ENCODE results near the gene RIMBP2.

Gene RIMBP2

DNA sequence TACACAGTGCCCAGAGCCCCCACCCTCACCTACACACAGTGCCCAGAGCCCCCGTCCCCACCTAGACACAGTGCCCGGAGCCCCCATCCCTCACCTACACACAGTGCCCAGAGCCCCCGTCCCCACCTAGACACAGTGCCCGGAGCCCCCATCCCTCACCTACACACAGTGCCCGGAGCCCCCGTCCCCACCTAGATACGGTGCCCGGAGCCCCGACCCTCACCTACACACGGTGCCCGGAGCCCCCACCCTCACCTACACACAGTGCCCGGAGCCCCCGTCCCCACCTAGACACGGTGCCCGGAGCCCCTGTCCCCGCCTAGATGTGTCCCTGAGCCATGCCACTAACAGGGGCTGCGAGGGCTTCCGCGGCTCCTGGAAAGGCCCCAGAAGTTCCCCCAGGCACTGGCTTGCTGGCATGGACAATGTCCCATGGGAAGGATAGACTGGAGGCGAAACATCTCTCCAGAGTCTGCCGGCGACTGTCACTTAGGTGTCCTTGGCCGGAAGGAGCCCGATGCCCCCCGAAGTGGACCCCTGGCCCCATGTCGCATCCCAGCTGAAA, 232.4 kb downstream of the RIMBP2 start:
- no peak for DNase-seq (ENCODE audit: low read depth)

DNA sequence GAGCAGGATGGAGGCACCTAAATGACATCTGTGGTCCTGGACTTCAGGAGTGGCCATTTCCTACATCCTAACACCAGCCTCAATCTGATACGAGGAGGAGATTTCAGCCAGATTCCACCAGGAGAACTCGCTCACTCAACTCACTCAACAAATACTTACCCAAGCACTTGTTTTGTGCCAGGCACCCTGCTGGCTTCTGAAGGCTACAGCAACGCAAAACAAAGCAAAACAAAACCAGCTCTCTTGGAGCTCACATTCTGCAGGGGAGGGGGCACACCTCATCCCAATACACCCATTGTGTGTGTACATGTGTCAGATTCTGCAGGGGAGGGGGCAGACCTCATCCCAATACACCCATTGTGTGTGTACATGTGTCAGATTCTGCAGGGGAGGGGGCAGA, 233.7 kb downstream of the RIMBP2 start:
- DNase-seq (ENCODE audit: low read depth) = no peak

DNA sequence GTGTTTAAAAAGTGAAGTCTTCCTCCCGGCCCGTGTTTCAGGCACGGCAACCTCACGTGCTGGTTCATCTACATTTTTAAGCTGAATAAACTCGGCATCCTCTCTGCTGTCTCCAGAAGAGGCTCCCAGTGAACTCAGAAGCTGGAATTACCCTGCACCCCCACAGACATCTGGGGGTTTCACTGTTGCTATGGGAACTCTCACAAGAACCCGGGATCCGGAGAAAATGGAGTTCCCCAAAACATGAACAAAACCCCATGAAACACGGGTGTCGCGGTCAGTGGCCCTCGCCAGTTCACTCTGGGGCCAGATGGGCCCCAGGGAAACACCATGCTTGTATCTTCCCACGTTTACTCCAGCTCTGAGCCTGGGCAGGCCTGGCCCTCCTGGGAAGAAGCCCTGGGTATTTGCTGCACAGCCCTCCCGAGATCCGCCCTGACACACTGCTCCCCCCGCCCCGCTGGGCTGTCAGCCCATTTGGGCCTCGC, 234.7 kb downstream of the RIMBP2 start:
- no peak for DNase-seq (ENCODE audit: low read depth)

DNA sequence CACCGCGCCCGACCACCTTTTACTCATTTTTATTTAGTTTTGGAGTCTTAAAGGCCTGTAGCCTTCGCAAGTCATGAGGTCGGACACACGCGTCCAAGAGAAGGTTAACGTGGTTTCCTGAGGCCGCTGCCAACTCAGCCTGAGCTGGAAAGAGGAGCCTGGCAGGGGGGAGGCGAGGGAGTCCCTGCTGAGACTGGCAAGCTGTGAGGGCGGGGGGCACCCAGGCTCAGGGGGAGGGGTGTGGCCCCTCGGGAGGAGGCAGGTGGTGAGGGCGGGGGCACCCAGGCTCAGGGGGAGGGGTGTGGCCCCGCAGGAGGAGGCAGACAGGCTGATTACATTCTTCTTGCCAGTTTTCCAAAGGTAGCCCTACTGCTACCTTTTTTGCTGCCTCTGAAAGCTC, 235.2 kb downstream of the RIMBP2 start:
- no peak for DNase-seq (ENCODE audit: low read depth)

DNA sequence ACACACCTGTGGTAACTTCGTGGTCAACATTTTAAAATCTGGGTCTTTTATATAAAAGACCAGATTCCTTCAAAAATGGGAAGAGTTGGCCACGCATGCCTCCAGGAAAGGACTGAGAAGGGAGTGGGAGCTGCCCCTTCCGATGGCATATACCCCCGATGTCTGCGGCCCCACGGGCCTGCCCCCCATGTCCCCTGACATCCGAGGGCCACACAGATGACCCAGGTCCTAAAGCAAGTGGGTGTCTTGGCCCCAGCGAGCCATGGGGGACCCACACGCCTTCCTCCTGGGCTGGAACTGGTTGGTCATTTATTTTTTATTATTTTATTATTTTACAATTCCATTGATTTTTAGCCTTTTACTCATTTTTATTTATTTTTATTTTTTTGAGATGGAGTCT, 235.9 kb downstream of the RIMBP2 start:
- no peak for DNase-seq (ENCODE audit: low read depth)

DNA sequence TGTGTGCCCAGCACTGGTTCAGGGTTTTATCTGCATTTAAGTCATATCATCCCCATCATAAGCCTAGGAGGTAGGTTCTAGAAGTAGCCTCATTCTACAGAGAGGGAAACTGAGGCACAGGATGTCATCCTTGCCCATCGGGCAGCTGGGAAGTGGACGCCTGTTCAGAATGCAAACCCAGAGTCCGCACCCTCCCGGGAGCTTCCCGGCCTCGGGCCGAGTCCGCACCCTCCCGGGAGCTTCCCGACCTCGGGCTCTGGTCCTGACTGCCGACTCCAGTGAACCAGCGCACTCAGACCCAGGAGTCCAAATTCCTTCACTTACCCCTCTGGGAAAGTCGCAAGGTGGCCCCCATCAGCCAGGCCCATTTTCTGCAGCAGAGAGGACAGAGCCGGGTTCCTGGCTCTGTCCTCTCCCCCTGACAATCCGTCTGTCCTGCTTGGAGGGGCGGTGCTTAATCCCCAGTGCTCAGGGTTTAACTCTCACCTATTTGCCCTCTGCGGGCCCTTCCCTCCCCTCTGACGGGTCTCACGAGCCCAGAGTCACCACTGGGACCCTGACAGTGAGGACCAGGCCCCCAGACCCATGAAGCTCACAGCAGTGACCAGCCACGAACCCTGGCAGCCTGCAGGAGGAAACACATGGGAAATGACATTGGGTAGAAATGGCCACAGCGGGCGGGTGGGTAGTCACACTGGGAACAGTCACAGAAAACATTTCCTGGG, 236.5 kb downstream of the RIMBP2 start:
- no peak for DNase-seq (ENCODE audit: low read depth)

DNA sequence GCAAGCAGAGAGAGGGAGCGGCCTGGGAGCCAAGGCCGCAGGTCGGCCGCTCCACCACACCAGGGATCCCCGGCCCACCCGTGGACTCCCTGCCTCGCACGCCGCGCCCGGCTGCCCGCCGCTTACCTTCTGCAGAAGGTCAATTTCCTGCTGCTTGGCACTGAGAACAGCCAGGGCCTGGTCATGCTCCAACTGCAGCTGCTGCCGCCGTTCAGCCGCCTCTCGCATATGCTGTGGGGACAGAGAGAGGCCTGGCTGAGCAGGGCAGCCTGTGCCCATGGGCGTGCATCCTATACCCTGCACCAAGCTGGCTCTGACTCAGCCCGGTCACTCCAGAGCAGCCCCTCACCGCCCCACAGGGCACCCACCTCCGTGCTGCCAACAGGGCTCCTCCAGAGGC, 237.3 kb downstream of the RIMBP2 start:
- no peak for DNase-seq (ENCODE audit: low read depth)

DNA sequence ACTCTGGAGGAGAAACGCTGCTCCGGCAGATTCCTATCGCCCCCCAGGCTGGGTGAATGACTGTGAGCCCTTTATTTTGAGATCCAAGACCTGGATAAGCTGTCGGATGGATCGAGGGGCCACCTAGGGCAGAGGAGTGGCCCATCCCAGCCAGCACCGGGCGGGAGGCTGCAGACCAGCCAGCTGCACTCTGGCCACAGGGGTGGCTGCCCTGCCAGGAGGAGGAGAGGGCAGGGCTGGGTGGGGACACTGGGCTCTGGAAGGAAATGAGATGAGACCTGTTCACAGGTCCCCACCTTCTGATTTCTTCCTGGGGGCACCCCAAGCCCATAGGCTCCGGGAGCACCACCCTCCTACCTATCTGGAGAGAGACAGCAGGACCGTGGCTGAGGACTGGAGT, 238.4 kb downstream of the RIMBP2 start:
- no peak for DNase-seq (ENCODE audit: low read depth)

DNA sequence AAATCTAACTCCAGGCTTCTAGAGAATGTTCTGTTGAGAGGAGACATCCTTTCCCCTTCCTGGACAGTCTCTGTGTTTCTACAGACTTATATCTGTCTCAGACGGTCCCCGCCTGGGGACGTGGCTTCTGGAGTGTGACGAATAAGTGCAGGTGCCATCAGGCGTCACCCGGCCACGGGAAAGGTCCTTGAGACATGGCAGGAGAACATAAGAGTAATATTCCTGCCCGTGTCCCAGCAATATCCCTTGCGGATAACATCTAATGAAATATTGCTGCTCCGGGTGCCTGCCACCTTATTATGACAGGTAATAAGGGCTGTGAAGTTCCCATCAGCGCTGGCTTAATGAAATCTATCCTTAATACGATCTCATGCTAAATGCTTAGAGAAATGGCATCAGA, 238.8 kb downstream of the RIMBP2 start:
- no peak for DNase-seq (ENCODE audit: low read depth)

DNA sequence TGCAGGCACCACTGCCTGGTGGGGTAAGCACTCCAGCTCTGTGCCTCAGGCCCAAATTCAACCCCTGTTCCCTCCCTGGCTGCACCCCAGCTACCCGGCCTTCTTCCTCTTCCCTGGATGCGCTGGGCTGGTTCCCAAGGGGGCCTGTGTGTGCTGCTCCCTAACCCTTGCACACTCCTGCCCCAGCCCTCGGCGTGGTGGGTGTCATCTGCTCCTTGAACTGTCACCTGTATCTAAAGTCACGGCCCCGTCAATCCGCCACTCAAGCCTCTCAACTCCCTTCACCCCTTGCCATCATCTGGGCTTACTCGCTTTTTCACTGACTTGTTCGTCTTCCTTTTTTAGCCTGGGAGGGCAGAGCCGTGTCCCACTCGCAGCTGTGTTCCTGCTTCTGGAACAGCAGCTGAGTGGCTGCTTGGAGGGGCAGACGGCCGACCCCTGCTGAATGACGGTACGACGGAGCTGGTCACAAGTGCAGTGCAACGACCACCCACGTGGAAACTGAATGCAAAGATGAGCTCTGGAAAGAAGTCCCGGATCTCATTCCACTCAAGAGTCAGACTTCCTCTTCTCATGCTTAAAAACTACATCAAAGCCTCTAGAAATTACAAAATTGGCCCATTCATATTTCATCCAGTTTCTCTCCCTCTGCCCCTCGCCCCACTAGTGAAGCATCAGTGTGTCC, 239.5 kb downstream of the RIMBP2 start:
- DNase-seq (ENCODE audit: low read depth) = no peak

DNA sequence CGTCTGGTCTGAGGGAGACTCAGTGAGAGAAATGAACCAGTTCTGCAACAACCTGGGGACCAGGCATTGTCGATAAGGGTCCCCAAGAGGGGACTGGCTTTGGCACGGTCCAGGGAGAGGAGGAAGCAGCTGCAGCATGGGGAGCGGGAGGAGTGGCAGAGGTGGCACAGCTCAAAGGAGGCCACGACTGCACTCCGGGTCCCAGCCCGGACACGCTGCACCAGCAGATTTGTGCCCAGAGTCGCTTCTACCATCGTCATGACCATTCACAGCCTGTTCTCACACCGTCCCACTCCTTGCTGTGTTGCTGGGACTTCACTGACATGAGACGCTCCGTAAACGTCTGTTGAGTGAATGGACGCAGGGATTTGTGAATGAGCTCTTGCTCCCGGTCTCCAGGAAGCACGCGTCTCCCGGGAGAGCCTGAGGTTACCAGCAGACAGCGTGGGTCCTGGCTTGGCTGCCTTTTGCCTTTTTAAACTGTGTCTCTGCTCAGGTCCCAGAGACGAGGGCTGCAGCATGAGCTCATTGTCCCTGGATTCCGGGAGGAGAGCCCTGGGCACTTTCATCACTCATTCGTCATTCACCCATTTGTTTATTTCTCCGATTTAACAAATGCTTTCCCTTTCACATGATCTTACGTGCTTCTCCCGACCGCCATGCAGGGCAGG, 241.4 kb downstream of the RIMBP2 start:
- no peak for DNase-seq (ENCODE audit: low read depth)

DNA sequence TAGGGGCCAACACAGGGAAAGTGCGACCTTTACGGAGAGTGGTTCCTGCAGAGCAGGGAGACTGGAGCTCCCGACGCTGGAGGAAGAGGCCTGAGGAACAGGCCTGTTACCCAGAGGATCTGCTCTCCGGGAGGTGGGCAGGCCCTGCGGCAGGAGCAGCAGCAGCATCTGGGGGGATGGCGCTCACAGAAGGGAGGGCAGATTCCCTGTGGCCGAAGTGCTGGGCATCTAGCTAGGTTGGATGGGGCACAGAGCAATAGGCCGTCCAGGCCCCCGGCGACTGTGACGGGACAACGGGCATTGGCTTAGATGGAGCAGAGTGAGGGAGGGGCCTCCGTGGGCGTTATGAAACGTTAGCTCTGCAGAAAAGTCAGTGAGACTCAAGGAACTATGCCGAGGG, 242.8 kb downstream of the RIMBP2 start:
- DNase-seq (ENCODE audit: low read depth) = no peak

DNA sequence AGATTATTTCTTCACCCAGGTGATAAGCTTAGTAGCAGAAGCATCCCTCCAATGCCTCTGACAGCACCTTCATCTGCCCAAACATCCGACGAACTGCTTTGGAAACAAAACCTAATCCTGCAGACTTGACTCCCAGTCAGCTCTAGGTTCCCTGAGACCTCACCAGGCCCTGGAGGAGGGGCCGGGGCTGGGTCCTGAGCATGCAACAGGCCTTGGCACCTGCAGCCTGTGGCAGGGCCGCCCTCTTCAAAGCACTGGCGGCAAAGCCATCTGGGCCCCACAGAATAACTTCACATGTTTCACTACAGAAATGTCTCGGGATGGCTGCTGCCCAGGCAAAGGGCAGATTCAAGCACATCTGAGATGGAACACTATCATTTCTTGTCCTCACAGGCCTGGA, 245.1 kb downstream of the RIMBP2 start:
- no peak for DNase-seq (ENCODE audit: low read depth)

DNA sequence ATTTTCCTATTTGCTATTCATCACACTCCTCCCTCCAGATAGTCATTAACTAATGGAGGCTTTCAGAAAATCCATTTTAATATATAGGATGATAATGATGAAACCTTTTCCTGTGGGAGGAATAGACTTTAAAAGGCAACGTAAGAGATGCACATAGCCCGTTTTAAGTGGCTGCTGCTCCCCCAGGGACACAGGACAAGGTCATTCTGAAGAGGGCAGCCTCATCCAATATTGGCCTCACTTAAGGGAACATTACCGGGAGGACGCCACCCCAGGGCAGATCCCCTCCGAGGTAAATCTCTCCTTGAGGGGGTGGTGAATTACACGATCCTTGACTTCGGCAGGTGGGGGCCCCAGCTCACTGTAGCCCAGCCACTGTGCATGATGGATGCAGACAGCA, 246.5 kb downstream of the RIMBP2 start:
- DNase-seq (ENCODE audit: low read depth) = no peak

DNA sequence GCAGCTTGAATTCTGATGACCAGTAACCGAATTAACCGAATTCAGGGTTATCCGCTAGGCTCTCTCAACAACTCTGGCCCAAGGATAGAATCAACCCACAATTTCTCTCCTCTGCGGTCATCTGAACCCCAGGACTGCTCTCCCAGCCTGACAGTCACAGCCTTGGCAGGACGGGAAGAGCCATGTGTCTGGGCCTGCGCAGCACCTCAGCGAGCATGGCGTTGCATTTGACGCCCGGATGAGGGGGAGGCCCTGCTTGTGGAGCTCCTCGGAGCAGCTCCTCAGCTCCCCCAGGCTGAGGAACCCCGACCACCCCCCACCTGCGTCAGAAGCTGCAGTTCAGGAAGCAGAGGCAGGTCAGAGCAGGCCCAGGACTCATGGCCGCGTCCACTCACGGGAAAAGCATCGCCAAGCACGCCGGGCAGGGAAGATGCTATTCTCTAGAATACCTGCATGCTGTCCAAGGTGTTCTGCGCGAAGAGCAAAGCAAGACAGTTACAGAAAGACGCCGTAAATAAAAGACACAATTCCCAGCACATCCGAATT, 247.3 kb downstream of the RIMBP2 start:
- no peak for DNase-seq (ENCODE audit: low read depth)

DNA sequence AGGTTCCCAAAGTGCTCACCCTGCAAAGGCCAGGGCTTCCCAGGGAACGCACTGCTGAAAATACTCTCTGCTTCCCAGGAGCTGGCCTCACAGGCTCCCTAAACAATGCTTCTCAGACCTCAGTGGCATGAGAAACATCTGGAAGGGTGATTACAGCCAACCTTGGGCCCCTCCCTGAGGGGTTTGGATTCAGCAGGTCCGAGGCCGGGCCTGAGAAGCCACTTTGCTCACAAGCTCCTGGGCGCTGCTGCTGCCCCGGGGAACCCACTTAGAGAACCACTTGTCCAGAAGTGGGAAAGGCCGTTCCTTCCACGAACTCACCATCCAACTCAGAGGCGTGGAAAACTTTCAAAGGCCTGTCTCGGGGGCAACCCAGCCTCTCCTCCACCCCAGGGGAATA, 247.9 kb downstream of the RIMBP2 start:
- DNase-seq (ENCODE audit: low read depth) = no peak

DNA sequence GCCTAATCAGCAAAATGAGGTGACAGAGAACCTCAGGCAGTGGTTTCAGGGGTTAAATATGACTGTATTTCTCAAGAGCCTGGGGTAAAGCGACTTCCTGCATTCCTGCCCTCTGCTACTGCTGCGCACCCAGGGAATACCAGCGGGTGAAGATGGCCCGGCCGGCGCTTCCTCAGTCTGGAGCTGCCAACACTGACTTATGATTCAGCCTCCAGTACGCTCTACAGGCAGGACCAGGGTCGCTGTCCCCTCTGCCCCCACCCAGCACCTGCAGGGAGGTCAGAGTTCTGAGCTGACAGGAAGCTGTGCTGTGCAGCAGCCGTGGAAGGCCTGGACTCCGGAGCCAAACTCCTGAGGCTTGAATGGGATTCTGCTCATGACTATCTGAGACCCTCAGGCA, 250.5 kb downstream of the RIMBP2 start:
- DNase-seq (ENCODE audit: low read depth) = no peak

DNA sequence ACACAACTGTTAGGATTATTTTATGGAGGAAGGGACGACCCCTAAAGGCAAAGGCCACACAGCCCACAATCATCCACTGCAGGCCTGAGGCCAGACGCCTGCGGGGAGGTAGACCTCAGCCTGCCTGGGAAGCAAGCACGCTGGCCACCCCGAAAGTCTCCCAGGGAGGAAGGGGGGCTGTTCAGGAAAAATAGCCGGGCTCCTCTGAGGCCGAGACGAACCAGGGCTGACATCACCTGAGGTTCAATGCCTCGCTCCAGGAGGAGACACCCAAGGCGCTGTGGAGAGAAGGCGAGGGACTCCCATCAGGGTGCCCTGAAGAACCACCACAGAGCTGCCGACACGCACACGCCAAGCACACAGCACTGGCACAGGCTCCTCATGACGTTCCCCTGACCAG, 251.1 kb downstream of the RIMBP2 start:
- no peak for DNase-seq (ENCODE audit: low read depth)

DNA sequence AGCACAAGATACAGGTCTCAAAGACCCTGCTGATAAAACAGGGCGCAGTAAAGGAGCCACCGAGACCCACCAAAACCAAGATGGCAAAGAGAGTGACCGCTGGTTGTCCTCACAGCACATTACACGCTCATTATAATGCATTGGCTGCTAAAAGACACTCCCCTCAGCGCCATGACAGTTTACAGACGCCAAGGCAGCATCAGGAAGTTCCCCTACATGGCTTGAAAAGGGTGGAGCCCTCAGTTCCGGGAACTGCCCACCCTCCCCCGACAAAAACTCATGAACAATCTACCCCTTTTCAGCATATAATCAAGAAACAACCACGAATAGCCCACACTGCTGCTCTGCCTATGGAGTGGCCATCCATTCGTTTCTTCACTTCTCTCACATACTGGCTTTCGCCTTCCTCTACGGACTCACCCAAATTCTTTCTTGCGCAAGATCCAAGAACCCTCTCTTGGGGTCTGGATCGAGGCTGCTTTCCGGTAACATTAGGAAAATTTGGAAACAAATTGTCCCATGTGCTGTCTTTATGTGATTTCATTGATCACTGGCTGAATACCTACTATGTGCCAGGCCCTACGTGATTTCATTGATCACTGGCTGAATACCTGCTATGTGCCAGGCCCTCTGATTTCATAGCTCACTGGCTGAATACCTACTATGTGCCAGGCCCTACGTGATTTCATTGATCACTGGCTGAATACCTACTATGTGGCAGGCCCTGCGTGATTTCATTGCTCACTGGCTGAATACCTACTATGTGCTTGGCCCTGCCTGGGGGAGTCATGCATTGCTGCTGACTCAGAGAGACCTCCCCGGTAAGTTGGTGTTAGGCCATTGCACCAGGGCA, 252.1 kb downstream of the RIMBP2 start:
- no peak for DNase-seq (ENCODE audit: low read depth)

DNA sequence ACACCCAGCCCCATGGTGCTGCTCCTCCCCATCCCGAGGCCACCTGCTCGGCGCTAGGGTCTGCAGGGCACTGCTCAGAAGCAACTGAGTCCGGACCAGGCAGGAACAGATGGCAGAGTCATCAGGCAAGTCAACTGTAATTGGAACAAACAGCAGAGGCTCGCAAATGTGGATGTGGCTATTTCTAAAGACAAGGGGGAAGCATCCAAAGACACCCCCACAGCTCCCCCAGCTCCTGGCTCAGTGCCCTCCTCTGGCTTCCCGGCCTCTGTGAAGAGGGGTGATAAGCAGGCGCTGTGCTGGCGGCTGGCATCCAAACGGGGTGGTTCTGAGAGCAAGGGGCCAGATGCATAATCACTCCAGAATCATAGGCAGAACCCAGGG, 252.8 kb downstream of the RIMBP2 start:
- no peak for DNase-seq (ENCODE audit: low read depth)

DNA sequence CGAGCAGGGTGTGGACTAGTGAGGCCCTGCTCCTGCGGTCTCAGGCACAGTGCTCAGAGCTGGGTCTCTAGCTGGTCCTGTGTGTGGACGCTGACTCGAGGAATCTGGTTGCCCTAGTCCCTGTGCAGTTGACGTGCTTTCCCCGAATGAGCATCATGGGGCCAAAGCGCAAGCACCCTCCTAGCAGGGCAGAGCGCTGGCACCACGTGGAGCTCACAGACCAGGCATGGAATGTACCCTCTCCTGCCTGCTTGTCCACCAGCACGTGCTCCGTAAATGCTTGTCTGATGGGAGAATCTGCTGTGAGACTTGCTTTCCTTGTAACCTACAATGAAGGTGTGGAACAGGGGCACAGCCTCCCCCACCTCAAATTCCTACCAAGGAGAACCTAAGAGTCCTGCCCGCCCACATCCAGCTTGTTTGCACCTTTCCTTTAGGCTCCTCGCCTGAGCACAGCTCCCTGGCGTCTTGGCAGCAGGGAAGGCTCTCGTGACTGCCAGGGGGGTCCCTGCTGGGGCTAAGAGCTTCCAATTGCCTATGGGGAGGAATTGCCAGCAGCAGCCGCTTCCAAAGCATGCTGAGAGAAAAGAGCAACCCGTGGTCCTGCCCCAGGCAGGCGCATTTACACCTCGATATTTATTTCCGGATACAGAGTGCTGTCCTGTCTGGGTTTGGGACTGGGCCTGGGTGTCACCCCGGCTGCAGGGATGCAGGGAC, 253.4 kb downstream of the RIMBP2 start:
- no peak for DNase-seq (ENCODE audit: low read depth)

All from ELR (cell line).